Erythroblast (primary cell): ENCODE results near the gene IPO11.

Experiments used
- GATA1 ChIP-seq: IDR thresholded peaks from 2 replicates; pipeline ENCODE4 v1.6.1; 2011; ENCODE audit warnings: low read depth, mild to moderate bottlenecking, control low read depth, low read length, moderate library complexity
- POLR2A ChIP-seq: IDR thresholded peaks from 2 replicates; pipeline ENCODE4 v1.6.1; 2011; ENCODE audit warnings: mild to moderate bottlenecking, low read length

- TF ChIP-seq POLR2A (no peak), GATA1 (no peak)
Measured at GRCh38 chr5:62572918-62573514, 160.5 kb downstream of the IPO11 start.
